Activated effector memory CD4-positive, alpha-beta T cell treated with Interleukin-2 at 50 U/mL for 16 hours (primary cell): ENCODE measurements around the gene NBDY.
"Not testable (repeated sequence)": the region's sequence is repeated elsewhere in the genome, so short reads cannot be mapped to it uniquely, and the experiment has no call there.

ENCODE experiments used
- DNase-seq: peaks from one replicate; pipeline ENCODE4 v3.0.0-alpha.2; 2020

The NBDY gene

GRCh38 chrX:56729152-56729850, at the start of gene NBDY:
Gene NBDY, plus strand, starts transcription at chrX:56729243. Its CDS starts 111 bp downstream, at chrX:56729354.
- peak; percentile 8 for DNase-seq

- not testable (repeated sequence) for DNase-seq
These were observed 24.5 kb upstream of the NBDY start for GRCh38 chrX:56704530-56704929.

GRCh38 chrX:56726605-56727004, 2.4 kb upstream of the NBDY start:
- DNase-seq, result no peak

GRCh38 chrX:56727531-56727930, 1.5 kb upstream of the NBDY start:
- DNase-seq, result no peak

GRCh38 chrX:56728321-56728720, 722 bp upstream of the NBDY start:
- no peak for DNase-seq

GRCh38 chrX:56728752-56729151, 291 bp upstream of the NBDY start:
- DNase-seq, result no peak

GRCh38 chrX:56733459-56734046, 4.5 kb downstream of the NBDY start:
- DNase-seq, result peak; percentile 2

GRCh38 chrX:56736219-56736618, 7.2 kb downstream of the NBDY start:
- no peak for DNase-seq

- DNase-seq, result no peak
These were observed 9.6 kb downstream of the NBDY start for GRCh38 chrX:56738670-56739069.

- DNase-seq, result no peak
These were observed 16.0 kb downstream of the NBDY start for GRCh38 chrX:56744996-56745395.

GRCh38 chrX:56746996-56747395, 18.0 kb downstream of the NBDY start:
- no peak for DNase-seq

- DNase-seq, result no peak
These were observed 22.0 kb downstream of the NBDY start for GRCh38 chrX:56751071-56751470.

GRCh38 chrX:56757327-56757726, 28.3 kb downstream of the NBDY start:
- no peak for DNase-seq

GRCh38 chrX:56758456-56758855, 29.4 kb downstream of the NBDY start:
- DNase-seq, result no peak

GRCh38 chrX:56759736-56760409, 30.8 kb downstream of the NBDY start:
- DNase-seq, result no peak

- not testable (repeated sequence) for DNase-seq
These were observed 31.5 kb downstream of the NBDY start for GRCh38 chrX:56760410-56761124.

- no peak for DNase-seq
These were observed 32.1 kb downstream of the NBDY start for GRCh38 chrX:56761167-56761566.

- no peak for DNase-seq
These were observed 33.2 kb downstream of the NBDY start for GRCh38 chrX:56762220-56762619.

GRCh38 chrX:56762707-56763555, 33.9 kb downstream of the NBDY start:
- DNase-seq, result no peak

- DNase-seq, result peak; percentile 15
These were observed 34.6 kb downstream of the NBDY start for GRCh38 chrX:56763556-56764152.

GRCh38 chrX:56764153-56764974, 35.3 kb downstream of the NBDY start:
- peak; percentile 41 for DNase-seq
